K562 (cell line): Measurements from ENCODE around the gene MVB12B. TPM values are rescaled to one million over a fixed set of nuclear protein-coding genes. Genes with fewer than 3 reads are reported as not detected.
A peak's percentile ranks its signal among the peaks of the same experiment; 100 is the strongest.

ENCODE experiments used
- ATAC-seq: fragments of 200-7000 bp; cut with Tn5 transposase; 3 replicates; pipeline ENCODE4 v1.9.1; 2020; ENCODE audit warnings: moderate library complexity
- BruUV-seq: library from RNA; stranded (reverse); fragments of 400-500 nt; replicated peaks from 2 replicates; lab custom pipeline; 2021; lab: Mats Ljungman, UMichigan
- CTCF ChIA-PET: fragments of 300-600 bp; formaldehyde crosslinking; extraction: SDS; loops from one replicate; lab custom pipeline; 2021; ENCODE audit warnings: low intra/inter-chr PET ratio; lab: Yijun Ruan, JAX
- POLR2A ChIA-PET: fragments of 300-600, 350-650 bp; sonication (Branson Sonifier 250); formaldehyde crosslinking; extraction: SDS; loops from one replicate; lab custom pipeline; 2021; ENCODE audit warnings: antibody characterized with exemption, inconsistent platforms; lab: Yijun Ruan, JAX
- DNase-seq, 4 experiments: peaks; one replicate each; pipeline versions ENCODE4 v3.0.0 to v3.0.0-alpha.2; 2011 to 2018; ENCODE audit warnings: low spot score in 3 of 4, mixed read lengths in 3 of 4; ENCODE audit errors: extremely low read depth in 1 of 4
- FAIRE-seq: peaks from 2 replicates; lab custom pipeline; 2011; peaks lifted over from hg19 to GRCh38; lab: Jason Lieb, UNC
- H2AFZ ChIP-seq: 2 replicates; pipeline ENCODE4 v1.6.0; 2011; ENCODE audit warnings: low read depth, low read length, control low read depth, inconsistent platforms
- H3K27ac ChIP-seq: fragments of 200-600 bp; 3 replicates; pipeline ENCODE4 v1.8.0; 2011; ENCODE audit warnings: low read depth, mild to moderate bottlenecking, control low read depth, inconsistent platforms, low read length, moderate library complexity, mixed read lengths; ENCODE audit errors: extremely low read depth
- H3K27me3 ChIP-seq, 2 experiments: fragments of 300-600 bp in 1 of 2; 2 replicates in 1 of 2; 3 replicates in 1 of 2; pipeline versions ENCODE4 v1.6.0 to v1.8.0; 2011; ENCODE audit warnings: inconsistent platforms in 2 of 2, low read length in 2 of 2, mild to moderate bottlenecking in 1 of 2, mixed read lengths in 1 of 2, moderate library complexity in 1 of 2; ENCODE audit not compliant: control insufficient read depth in 2 of 2, insufficient read depth in 2 of 2
- H3K36me3 ChIP-seq: fragments of 300-600 bp; 3 replicates; pipeline ENCODE4 v1.8.0; 2011; ENCODE audit warnings: mild to moderate bottlenecking, low read length, inconsistent platforms; ENCODE audit not compliant: control insufficient read depth, insufficient read depth
- H3K4me1 ChIP-seq, 2 experiments: fragments of 200-600 bp in 1 of 2; replicated peaks in 1 of 2; 2 replicates in 1 of 2; 3 replicates in 1 of 2; pipeline versions ENCODE4 v1.5.1 to v1.8.0; 2011; ENCODE audit warnings: inconsistent platforms in 2 of 2, low read length in 2 of 2, mild to moderate bottlenecking in 1 of 2, mixed read lengths in 1 of 2, moderate library complexity in 1 of 2; ENCODE audit not compliant: control insufficient read depth in 2 of 2, insufficient read depth in 2 of 2
- H3K4me2 ChIP-seq: 2 replicates; pipeline ENCODE4 v1.6.1; 2011; ENCODE audit warnings: low read length, control low read depth, inconsistent platforms, mixed read lengths; ENCODE audit not compliant: insufficient read depth
- H3K4me3 ChIP-seq: fragments of 200-600 bp; sonication (generic), shearing (Covaris generic); 2 replicates; pipeline ENCODE4 v1.5.1; 2016; ENCODE audit warnings: control low read depth, inconsistent platforms
- H3K79me2 ChIP-seq: fragments of 200-600 bp; 3 replicates; pipeline ENCODE4 v1.8.0; 2011; ENCODE audit warnings: low read length, inconsistent platforms; ENCODE audit not compliant: control insufficient read depth, insufficient read depth
- H3K9ac ChIP-seq, 2 experiments: 2 replicates each; pipeline versions ENCODE4 v1.6.0 to v1.6.1; 2011; ENCODE audit warnings: low read depth in 2 of 2, low read length in 2 of 2, control low read depth in 1 of 2, inconsistent platforms in 1 of 2, mild to moderate bottlenecking in 1 of 2, mixed read lengths in 1 of 2; ENCODE audit not compliant: insufficient read depth in 1 of 2
- H3K9me1 ChIP-seq: one replicate; pipeline ENCODE4 v1.6.0; 2011; ENCODE audit warnings: inconsistent platforms, mild to moderate bottlenecking, low read length, moderate library complexity; ENCODE audit not compliant: control insufficient read depth, insufficient read depth
- H3K9me3 ChIP-seq: replicated peaks from 2 replicates; pipeline ENCODE4 v1.5.1; 2011; ENCODE audit warnings: low read depth, low read length, inconsistent platforms; ENCODE audit not compliant: control insufficient read depth, insufficient read depth
- H4K20me1 ChIP-seq: replicated peaks from 2 replicates; pipeline ENCODE4 v1.6.1; 2011; ENCODE audit warnings: low read length, inconsistent platforms, mixed read lengths; ENCODE audit not compliant: control insufficient read depth, insufficient read depth
- CBFA2T3 ChIP-seq: fragments of 450-650 bp; IDR thresholded peaks from 2 replicates; pipeline ENCODE4 v1.6.1; 2017
- FOS ChIP-seq: IDR thresholded peaks from 3 replicates; pipeline ENCODE4 v1.6.1; 2011; ENCODE audit not compliant: insufficient read length; ENCODE audit errors: extremely low read depth
- SLC30A9 ChIP-seq: fragments of 250-450 bp; sonication (Bioruptor Pico); IDR thresholded peaks from 2 replicates; pipeline ENCODE4 v1.8.0; 2022; ENCODE audit warnings: mild to moderate bottlenecking, moderate library complexity
- SMC3 ChIP-seq: conservative IDR thresholded peaks from 2 replicates; pipeline ENCODE4 v1.6.1; 2011; ENCODE audit warnings: low read depth, low read length, improper control_type of control experiment; ENCODE audit not compliant: insufficient read depth
- SPI1 ChIP-seq: IDR thresholded peaks from 2 replicates; pipeline ENCODE4 v1.6.1; 2011; ENCODE audit warnings: low read depth, low read length, control low read depth, borderline replicate concordance
- TOE1 ChIP-seq, 2 experiments: fragments of 450-650 bp in 1 of 2; sonication (generic) in 1 of 2; formaldehyde crosslinking in 1 of 2; IDR thresholded peaks; 2 replicates each; pipeline versions ENCODE4 v1.7.1 to v1.8.0; 2016 to 2022; ENCODE audit warnings: borderline replicate concordance in 2 of 2, mild to moderate bottlenecking in 2 of 2, antibody characterized with exemption in 1 of 2, inconsistent platforms in 1 of 2, low read depth in 1 of 2, missing genetic modification reagents in 1 of 2, moderate library complexity in 1 of 2
- ZBTB1 ChIP-seq: sonication (generic); formaldehyde crosslinking; IDR thresholded peaks from 2 replicates; pipeline ENCODE4 v1.8.1; 2023; ENCODE audit warnings: missing genetic modification reagents, low read depth, mild to moderate bottlenecking, borderline replicate concordance
- WGBS: fragments of 100-300 bp; shearing (Covaris generic); methylation state at CpG from one replicate; pipeline ENCODE4 v1.1.6; 2016; ENCODE audit warnings: low coverage, mixed read lengths; ENCODE audit not compliant: insufficient coverage; ENCODE audit errors: missing lambda C conversion rate; 5-methylcytosine and 5-hydroxymethylcytosine counted together
- in situ Hi-C: fragments of 300-500 bp; cut with MboI; formaldehyde crosslinking; loops from 4 replicates; pipeline ENCODE4 v1.15.0; 2018; ENCODE audit warnings: inconsistent platforms, mixed read lengths
- intact Hi-C: fragments of 100-400 bp; cut with micrococcal nuclease; formaldehyde crosslinking; loops from 2 replicates; pipeline ENCODE4 v1.14.2; 2022
- polyA plus RNA-seq, 8 experiments: library from polyadenylated mRNA; depleted of rRNA in 4 of 8; stranded (reverse) in 5 of 8; unstranded in 3 of 8; fragments of >200 nt; fragmentation: Nextera tagmentation in 2 of 8; fragmentation: Illumina TruSeq in 1 of 8; extraction: Ambion mirVana in 2 of 8; extraction: Trizol in 1 of 8; gene quantifications; 2 replicates each; pipeline versions ENCODE4 v1.2.1 to v1.2.3, GENCODE V29; 2011 to 2014; ENCODE audit warnings: inconsistent platforms in 1 of 8, missing spikeins in 1 of 8
- total RNA-seq, 7 experiments: library from RNA; depleted of rRNA in 6 of 7; stranded (reverse); fragments of >200 nt in 6 of 7; fragmentation: Illumina TruSeq in 2 of 7; extraction: Trizol in 2 of 7; gene quantifications; 2 replicates each; pipeline versions ENCODE4 v1.2.1 to v1.2.3, GENCODE V29; 2011 to 2021; ENCODE audit warnings: low replicate concordance in 1 of 7
- TF ChIP-seq, protein P1 (sequence below), 2 experiments: fragments of 200-800 bp in 1 of 2; sonication (Bioruptor generic) in 1 of 2; sonication (generic) in 1 of 2; formaldehyde crosslinking in 1 of 2; IDR thresholded peaks in 1 of 2; conservative IDR thresholded peaks in 1 of 2; 2 replicates each; pipeline versions ENCODE4 v1.5.0 to v1.6.1; 2016 to 2020; ENCODE audit warnings: missing compliant biosample characterization in 1 of 2, missing genetic modification characterization in 1 of 2, missing genetic modification reagents in 1 of 2

MVB12B gene
- total and polyA plus RNA-seq, 9 of the 15 experiments (the other 6 are each of a cell fraction or from before 2014, with no cell fraction given) = not detected

DNA sequence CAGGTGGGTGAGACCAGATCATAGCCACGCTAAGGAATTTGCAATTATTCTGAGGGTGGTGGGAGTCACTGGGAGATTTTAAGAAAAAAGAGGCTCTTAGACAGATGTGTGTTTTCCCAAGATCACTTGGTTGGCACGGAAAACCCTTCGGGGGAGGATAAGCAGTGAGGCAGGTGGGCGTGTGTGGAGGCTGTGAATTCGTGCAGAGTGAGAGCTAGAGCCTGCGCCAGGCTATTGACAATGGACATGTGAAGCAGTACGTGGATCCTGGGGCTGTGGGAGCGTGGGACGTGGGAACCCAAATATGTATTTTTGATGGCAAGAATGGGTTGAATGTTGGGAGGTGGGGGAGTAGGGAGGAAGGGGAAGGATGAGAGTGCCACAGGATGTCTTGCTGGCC, 19.4 kb downstream of the MVB12B start (continued):
- TF ChIP-seq ZBTB1 (no peak), TOE1 (IDR thresholded peaks at IDR 0.05; ENCODE audit: borderline replicate concordance) (no peak), TOE1 (CRISPR knock-in tag; IDR thresholded peaks at IDR 0.05; ENCODE audit: borderline replicate concordance, low read depth) (no peak), CBFA2T3 (no peak), FOS (no peak), SMC3 (no peak)
- TF ChIP-seq, protein P1, sequence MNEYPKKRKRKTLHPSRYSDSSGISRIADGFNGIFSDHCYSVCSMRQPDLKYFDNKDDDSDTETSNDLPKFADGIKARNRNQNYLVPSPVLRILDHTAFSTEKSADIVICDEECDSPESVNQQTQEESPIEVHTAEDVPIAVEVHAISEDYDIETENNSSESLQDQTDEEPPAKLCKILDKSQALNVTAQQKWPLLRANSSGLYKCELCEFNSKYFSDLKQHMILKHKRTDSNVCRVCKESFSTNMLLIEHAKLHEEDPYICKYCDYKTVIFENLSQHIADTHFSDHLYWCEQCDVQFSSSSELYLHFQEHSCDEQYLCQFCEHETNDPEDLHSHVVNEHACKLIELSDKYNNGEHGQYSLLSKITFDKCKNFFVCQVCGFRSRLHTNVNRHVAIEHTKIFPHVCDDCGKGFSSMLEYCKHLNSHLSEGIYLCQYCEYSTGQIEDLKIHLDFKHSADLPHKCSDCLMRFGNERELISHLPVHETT (CRISPR knock-in tag; conservative IDR thresholded peaks at IDR 0.05 in 1 of 2, IDR thresholded peaks at IDR 0.05 in 1 of 2) = no peak
- TF ChIP-seq, all 486 proteins: peak for 0

DNA sequence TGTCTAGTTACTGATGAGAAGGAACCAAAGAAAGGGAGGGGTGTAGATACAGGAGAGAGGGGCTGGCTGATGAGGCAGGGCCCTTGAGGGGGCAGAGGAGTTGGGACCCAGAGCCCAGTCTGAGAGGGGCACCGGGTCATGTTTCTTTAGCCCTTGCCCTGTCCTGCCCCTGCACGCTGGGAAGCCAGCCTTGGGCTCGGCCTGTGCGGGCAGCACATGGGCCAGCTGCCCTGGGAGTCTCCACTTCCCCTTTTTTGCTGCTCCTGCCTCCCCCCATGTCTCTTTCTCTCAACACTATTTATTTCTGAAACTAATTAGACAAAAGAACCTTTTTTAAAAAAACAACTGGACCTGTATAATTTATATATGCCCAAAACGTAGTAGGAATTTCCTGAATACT, 20.5 kb downstream of the MVB12B start:
- Histone ChIP-seq H3K9me1 (no peaks in the 10 kb centered on the region), H2AFZ (no peak overlapping the region), H3K9ac (no peak overlapping the region), H3K4me2 (no peak overlapping the region), H3K79me2 (no peaks in the 10 kb centered on the region), H4K20me1 (no peaks in the 10 kb centered on the region), H3K27ac (no peak overlapping the region), H3K27me3 (peaks cover 9 to 49% of the 10 kb centered on the region in 2 experiments; a peak in 3 of 5 replicates), H3K4me3 (no peak overlapping the region), H3K36me3 (no peaks in the 10 kb centered on the region), H3K9me3 (no peaks in the 10 kb centered on the region), H3K4me1 (no peaks in the 10 kb centered on the region)
- POLR2A ChIA-PET = interaction anchor here (0.7 kb wide), 1 partner anchor 14 kb away, joined by 3 read pairs; no protein-coding TSS in a partner anchor
- FAIRE-seq (no peak), ATAC-seq (no peak), DNase-seq (no peak)
- 0% methylated on average over 5 of the region's 5 CpGs for WGBS
- in situ Hi-C loops = no loop called here
- CTCF ChIA-PET = no interaction called here
- intact Hi-C loops = no loop called here
- no TSS peak for BruUV-seq
- TF ChIP-seq SLC30A9 (CRISPR knock-in tag) (no peak), SPI1 (peak; percentile 91)
